ENCODE results near the gene ACOT4.
"Not testable (repeated sequence)": the region's sequence is repeated elsewhere in the genome, so short reads cannot be mapped to it uniquely, and the experiment has no call there.

DNA sequence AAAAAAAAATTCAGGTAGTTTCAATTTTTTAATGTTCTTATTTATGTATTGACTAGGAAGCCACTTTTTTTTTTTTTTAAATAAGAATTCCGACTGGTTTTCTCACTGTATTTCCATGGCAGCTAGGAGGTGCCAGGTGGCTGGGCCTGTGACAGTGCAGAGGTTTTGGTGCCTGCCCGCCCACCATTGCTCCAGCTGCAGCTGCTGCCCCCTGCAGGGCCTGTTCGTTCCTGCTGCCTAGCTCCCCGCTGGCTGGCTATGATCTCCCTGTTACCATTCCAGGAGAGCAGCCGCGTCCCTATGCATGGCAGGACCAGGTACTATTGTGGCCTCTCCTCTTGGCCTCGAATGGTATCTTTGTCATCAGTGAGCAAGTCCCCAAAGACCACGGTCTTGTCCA, 20.8 kb upstream of the ACOT4 start:
- TF ChIP-seq, protein P1, sequence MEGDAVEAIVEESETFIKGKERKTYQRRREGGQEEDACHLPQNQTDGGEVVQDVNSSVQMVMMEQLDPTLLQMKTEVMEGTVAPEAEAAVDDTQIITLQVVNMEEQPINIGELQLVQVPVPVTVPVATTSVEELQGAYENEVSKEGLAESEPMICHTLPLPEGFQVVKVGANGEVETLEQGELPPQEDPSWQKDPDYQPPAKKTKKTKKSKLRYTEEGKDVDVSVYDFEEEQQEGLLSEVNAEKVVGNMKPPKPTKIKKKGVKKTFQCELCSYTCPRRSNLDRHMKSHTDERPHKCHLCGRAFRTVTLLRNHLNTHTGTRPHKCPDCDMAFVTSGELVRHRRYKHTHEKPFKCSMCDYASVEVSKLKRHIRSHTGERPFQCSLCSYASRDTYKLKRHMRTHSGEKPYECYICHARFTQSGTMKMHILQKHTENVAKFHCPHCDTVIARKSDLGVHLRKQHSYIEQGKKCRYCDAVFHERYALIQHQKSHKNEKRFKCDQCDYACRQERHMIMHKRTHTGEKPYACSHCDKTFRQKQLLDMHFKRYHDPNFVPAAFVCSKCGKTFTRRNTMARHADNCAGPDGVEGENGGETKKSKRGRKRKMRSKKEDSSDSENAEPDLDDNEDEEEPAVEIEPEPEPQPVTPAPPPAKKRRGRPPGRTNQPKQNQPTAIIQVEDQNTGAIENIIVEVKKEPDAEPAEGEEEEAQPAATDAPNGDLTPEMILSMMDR (IDR thresholded peaks at IDR 0.05; ENCODE audit: poor library complexity, severe bottlenecking), result not testable (repeated sequence)
- TF ChIP-seq EZH2 (IDR thresholded peaks at IDR 0.05; ENCODE audit: borderline replicate concordance, insufficient read depth, low read length, poor library complexity, severe bottlenecking), result not testable (repeated sequence)
